ENCODE measurements around the gene CALCOCO1. TPM values are rescaled to one million over a fixed set of nuclear protein-coding genes. Genes with fewer than 3 reads are reported as not detected.
A peak's percentile ranks its signal among the peaks of the same experiment; 100 is the strongest.

The CALCOCO1 gene
- total and polyA plus RNA-seq, 2 of the 13 experiments (the other 11 are each of a cell fraction or from before 2014, with no cell fraction given) = 7.7 to 47.7 TPM

GRCh38 chr12:53746592-53747092 is 19.4 kb upstream of the CALCOCO1 start (continued):
- TF ChIP-seq SALL2 (CRISPR knock-in tag; IDR thresholded peaks at IDR 0.05) (0 out of 2 replicates have a peak, but pooled peaks have one; percentile 22), ARNT (IDR thresholded peaks at IDR 0.05) (no peak), HNF1A (IDR thresholded peaks at IDR 0.05; ENCODE audit: low read depth) (no peak), HNF1A (CRISPR knock-in tag; IDR thresholded peaks at IDR 0.05; ENCODE audit: borderline replicate concordance) (no peak), SOX6 (IDR thresholded peaks at IDR 0.05) (no peak), SOX6 (CRISPR knock-in tag; IDR thresholded peaks at IDR 0.05) (peak; percentile 38; the same call in 1 of the 2 replicates), ZNF678 (CRISPR knock-in tag; IDR thresholded peaks at IDR 0.05) (no peak), ZNF766 (CRISPR knock-in tag; IDR thresholded peaks at IDR 0.05; ENCODE audit: borderline replicate concordance) (no peak), REPIN1 (CRISPR knock-in tag; IDR thresholded peaks at IDR 0.05; ENCODE audit: borderline replicate concordance, low read depth) (0 out of 2 replicates have a peak, but pooled peaks have one; percentile 68), TP53 (CRISPR knock-in tag; conservative IDR thresholded peaks at IDR 0.05) (no peak), ETS1 (CRISPR knock-in tag; IDR thresholded peaks at IDR 0.05) (no peak), NCOA1 (CRISPR knock-in tag; IDR thresholded peaks at IDR 0.05) (no peak), ZBTB3 (CRISPR knock-in tag; IDR thresholded peaks at IDR 0.05; ENCODE audit: borderline replicate concordance, low read depth) (no peak), ZNF556 (CRISPR knock-in tag; IDR thresholded peaks at IDR 0.05; ENCODE audit: borderline replicate concordance) (peak; percentile 62; the same call in 1 of the 2 replicates), ZSCAN5A (CRISPR knock-in tag; IDR thresholded peaks at IDR 0.05; ENCODE audit: borderline replicate concordance) (no peak), ZC3H4 (CRISPR knock-in tag; IDR thresholded peaks at IDR 0.05; ENCODE audit: borderline replicate concordance) (no peak), CHD2 (IDR thresholded peaks at IDR 0.05; ENCODE audit: low read depth, low read length) (no peak)
- TF ChIP-seq, protein P1, sequence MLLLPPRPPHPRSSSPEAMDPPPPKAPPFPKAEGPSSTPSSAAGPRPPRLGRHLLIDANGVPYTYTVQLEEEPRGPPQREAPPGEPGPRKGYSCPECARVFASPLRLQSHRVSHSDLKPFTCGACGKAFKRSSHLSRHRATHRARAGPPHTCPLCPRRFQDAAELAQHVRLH (CRISPR knock-in tag; IDR thresholded peaks at IDR 0.05; ENCODE audit: borderline replicate concordance, low read depth) = 0 out of 2 replicates have a peak, but pooled peaks have one; percentile 63

Measured in HepG2 (cell line).